SU-DHL-6 (cell line): ENCODE measurements around the gene MAU2.
A peak's percentile ranks its signal among the peaks of the same experiment; 100 is the strongest.

Source experiments
- CTCF ChIP-seq: fragments of 200-600 bp; sonication (generic); IDR thresholded peaks from one replicate; pipeline ENCODE4 v1.5.1; 2017; ENCODE audit warnings: antibody characterized with exemption, mild to moderate bottlenecking, low read length, moderate library complexity; ENCODE audit not compliant: insufficient read depth, poor library complexity, severe bottlenecking
- EZH2phosphoT487 ChIP-seq: fragments of 200-600 bp; sonication (generic), shearing (Covaris generic); conservative IDR thresholded peaks from 2 replicates; pipeline ENCODE4 v1.6.1; 2018; ENCODE audit warnings: mild to moderate bottlenecking, antibody characterized with exemption, low read length, moderate library complexity, mixed read lengths

- TF ChIP-seq CTCF = peak; percentile 96
- TF ChIP-seq EZH2phosphoT487 = no peak
Observed at GRCh38 chr19:19366434-19367396, 46.1 kb downstream of the MAU2 start.
